Measurements from ENCODE around the gene E2F4. TPM values are rescaled to one million over a fixed set of nuclear protein-coding genes. Genes with fewer than 3 reads are reported as not detected.

The E2F4 gene
- total and polyA plus RNA-seq, 2 of the 13 experiments (the other 11 are each of a cell fraction or from before 2014, with no cell fraction given), result 84.8 to 91.2 TPM

DNA sequence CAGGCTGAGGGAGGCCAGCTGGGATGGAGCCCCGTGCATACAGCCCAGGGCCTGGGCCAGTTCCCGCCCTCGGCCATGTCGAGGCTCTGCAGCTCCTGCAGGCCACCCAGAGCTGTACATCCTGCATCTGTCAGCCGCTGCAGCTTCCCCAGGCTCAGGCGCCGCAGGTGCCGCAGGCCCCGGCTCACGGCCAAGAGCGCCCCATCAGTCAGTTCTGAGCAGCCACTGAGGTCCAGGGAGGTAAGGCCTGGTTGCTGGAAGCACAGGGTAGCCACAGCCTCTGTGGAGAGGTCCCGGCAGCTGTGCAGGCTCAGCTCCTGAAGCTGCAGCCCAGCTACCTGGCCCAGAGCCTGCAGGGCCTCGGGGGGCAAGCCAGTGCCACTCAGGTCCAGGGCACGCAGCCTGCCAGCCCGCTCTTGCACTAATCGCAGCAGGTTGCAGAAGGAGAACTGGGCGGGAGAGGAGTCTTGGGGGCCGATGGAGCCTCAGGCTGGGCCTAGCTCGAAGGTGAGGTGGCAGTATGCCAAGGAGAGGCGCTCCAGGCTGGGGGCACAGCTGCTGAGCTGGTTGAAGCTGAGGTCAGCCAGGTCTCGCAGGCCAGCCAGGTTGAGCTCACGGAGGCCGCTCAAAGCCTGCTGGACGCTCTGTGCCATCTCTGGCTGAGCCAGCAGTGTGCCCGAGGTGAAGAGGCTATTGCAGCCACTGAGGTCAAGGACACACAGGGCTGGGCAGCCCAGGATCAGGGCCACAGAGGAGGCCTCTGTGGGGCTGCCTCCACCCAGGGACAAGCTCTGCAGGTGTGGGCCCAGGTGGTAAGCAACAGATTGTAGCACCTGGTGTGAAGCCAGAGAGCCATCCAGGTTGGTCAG, 18.3 kb downstream of the E2F4 start (continued):
- TF ChIP-seq, protein P1, sequence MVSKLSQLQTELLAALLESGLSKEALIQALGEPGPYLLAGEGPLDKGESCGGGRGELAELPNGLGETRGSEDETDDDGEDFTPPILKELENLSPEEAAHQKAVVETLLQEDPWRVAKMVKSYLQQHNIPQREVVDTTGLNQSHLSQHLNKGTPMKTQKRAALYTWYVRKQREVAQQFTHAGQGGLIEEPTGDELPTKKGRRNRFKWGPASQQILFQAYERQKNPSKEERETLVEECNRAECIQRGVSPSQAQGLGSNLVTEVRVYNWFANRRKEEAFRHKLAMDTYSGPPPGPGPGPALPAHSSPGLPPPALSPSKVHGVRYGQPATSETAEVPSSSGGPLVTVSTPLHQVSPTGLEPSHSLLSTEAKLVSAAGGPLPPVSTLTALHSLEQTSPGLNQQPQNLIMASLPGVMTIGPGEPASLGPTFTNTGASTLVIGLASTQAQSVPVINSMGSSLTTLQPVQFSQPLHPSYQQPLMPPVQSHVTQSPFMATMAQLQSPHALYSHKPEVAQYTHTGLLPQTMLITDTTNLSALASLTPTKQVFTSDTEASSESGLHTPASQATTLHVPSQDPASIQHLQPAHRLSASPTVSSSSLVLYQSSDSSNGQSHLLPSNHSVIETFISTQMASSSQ (IDR thresholded peaks at IDR 0.05; ENCODE audit: low read depth), result no peak
- TF ChIP-seq, protein P1 (CRISPR knock-in tag; IDR thresholded peaks at IDR 0.05; ENCODE audit: borderline replicate concordance), result no peak
- no peak for TF ChIP-seq FOXK2 (IDR thresholded peaks at IDR 0.05)
- no peak for TF ChIP-seq SALL2 (CRISPR knock-in tag; IDR thresholded peaks at IDR 0.05)
- no peak for TF ChIP-seq REL (CRISPR knock-in tag; conservative IDR thresholded peaks at IDR 0.05)
- TF ChIP-seq U2AF1 (optimal IDR thresholded peaks at IDR 0.05; ENCODE audit: low read depth, low read length), result no peak
- TF ChIP-seq MXI1 (IDR thresholded peaks at IDR 0.05; ENCODE audit: borderline replicate concordance, low read depth, low read length), result no peak
- no peak for TF ChIP-seq CCAR2 (optimal IDR thresholded peaks at IDR 0.05; ENCODE audit: low read depth, low read length)
- TF ChIP-seq, protein P2, sequence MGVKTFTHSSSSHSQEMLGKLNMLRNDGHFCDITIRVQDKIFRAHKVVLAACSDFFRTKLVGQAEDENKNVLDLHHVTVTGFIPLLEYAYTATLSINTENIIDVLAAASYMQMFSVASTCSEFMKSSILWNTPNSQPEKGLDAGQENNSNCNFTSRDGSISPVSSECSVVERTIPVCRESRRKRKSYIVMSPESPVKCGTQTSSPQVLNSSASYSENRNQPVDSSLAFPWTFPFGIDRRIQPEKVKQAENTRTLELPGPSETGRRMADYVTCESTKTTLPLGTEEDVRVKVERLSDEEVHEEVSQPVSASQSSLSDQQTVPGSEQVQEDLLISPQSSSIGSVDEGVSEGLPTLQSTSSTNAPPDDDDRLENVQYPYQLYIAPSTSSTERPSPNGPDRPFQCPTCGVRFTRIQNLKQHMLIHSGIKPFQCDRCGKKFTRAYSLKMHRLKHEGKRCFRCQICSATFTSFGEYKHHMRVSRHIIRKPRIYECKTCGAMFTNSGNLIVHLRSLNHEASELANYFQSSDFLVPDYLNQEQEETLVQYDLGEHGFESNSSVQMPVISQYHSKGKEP (CRISPR knock-in tag; IDR thresholded peaks at IDR 0.05), result no peak
- no peak for TF ChIP-seq ZSCAN9 (CRISPR knock-in tag; IDR thresholded peaks at IDR 0.05; ENCODE audit: borderline replicate concordance)
- no peak for TF ChIP-seq ZNF234 (CRISPR knock-in tag; conservative IDR thresholded peaks at IDR 0.05)
- TF ChIP-seq PRMT3 (CRISPR knock-in tag; IDR thresholded peaks at IDR 0.05; ENCODE audit: borderline replicate concordance, low read depth), result no peak
- TF ChIP-seq, protein P3, sequence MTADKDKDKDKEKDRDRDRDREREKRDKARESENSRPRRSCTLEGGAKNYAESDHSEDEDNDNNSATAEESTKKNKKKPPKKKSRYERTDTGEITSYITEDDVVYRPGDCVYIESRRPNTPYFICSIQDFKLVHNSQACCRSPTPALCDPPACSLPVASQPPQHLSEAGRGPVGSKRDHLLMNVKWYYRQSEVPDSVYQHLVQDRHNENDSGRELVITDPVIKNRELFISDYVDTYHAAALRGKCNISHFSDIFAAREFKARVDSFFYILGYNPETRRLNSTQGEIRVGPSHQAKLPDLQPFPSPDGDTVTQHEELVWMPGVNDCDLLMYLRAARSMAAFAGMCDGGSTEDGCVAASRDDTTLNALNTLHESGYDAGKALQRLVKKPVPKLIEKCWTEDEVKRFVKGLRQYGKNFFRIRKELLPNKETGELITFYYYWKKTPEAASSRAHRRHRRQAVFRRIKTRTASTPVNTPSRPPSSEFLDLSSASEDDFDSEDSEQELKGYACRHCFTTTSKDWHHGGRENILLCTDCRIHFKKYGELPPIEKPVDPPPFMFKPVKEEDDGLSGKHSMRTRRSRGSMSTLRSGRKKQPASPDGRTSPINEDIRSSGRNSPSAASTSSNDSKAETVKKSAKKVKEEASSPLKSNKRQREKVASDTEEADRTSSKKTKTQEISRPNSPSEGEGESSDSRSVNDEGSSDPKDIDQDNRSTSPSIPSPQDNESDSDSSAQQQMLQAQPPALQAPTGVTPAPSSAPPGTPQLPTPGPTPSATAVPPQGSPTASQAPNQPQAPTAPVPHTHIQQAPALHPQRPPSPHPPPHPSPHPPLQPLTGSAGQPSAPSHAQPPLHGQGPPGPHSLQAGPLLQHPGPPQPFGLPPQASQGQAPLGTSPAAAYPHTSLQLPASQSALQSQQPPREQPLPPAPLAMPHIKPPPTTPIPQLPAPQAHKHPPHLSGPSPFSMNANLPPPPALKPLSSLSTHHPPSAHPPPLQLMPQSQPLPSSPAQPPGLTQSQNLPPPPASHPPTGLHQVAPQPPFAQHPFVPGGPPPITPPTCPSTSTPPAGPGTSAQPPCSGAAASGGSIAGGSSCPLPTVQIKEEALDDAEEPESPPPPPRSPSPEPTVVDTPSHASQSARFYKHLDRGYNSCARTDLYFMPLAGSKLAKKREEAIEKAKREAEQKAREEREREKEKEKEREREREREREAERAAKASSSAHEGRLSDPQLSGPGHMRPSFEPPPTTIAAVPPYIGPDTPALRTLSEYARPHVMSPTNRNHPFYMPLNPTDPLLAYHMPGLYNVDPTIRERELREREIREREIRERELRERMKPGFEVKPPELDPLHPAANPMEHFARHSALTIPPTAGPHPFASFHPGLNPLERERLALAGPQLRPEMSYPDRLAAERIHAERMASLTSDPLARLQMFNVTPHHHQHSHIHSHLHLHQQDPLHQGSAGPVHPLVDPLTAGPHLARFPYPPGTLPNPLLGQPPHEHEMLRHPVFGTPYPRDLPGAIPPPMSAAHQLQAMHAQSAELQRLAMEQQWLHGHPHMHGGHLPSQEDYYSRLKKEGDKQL (CRISPR knock-in tag; IDR thresholded peaks at IDR 0.05; ENCODE audit: low read depth), result no peak
- TF ChIP-seq HMGA1 (CRISPR knock-in tag; conservative IDR thresholded peaks at IDR 0.05), result no peak
- no peak for TF ChIP-seq JDP2 (CRISPR knock-in tag; IDR thresholded peaks at IDR 0.05; ENCODE audit: borderline replicate concordance)
- TF ChIP-seq RFXANK (CRISPR knock-in tag; IDR thresholded peaks at IDR 0.05), result no peak
- no peak for TF ChIP-seq MATR3 (CRISPR knock-in tag; IDR thresholded peaks at IDR 0.05)
- no peak for TF ChIP-seq ZNF747 (CRISPR knock-in tag; IDR thresholded peaks at IDR 0.05; ENCODE audit: borderline replicate concordance)
- no peak for TF ChIP-seq ZKSCAN1 (IDR thresholded peaks at IDR 0.05; ENCODE audit: low read length)
- TF ChIP-seq JUND (CRISPR knock-in tag; IDR thresholded peaks at IDR 0.05), result no peak
